Measurements from ENCODE around the gene AVPR2.

Gene AVPR2

GRCh38 chrX:153886915-153887314, 17.6 kb upstream of the AVPR2 start:
- no peak for DNase-seq

GRCh38 chrX:153887385-153887784, 17.1 kb upstream of the AVPR2 start:
- no peak for DNase-seq

GRCh38 chrX:153888344-153888743, 16.1 kb upstream of the AVPR2 start:
- no peak for DNase-seq

GRCh38 chrX:153889123-153889522, 15.3 kb upstream of the AVPR2 start:
- no peak for DNase-seq

GRCh38 chrX:153897899-153898298, 6.6 kb upstream of the AVPR2 start:
- no peak for DNase-seq

- peak; percentile 51 for DNase-seq
These were observed 3.4 kb upstream of the AVPR2 start for GRCh38 chrX:153900831-153901752.

GRCh38 chrX:153901753-153902140, 2.7 kb upstream of the AVPR2 start:
- DNase-seq: no peak

GRCh38 chrX:153902385-153902784, 2.1 kb upstream of the AVPR2 start:
- DNase-seq: no peak

GRCh38 chrX:153903238-153903980, 1.1 kb upstream of the AVPR2 start:
- DNase-seq: no peak

GRCh38 chrX:153905481-153906095, 1.1 kb downstream of the AVPR2 start:
- no peak for DNase-seq

- no peak for DNase-seq
These were observed 1.8 kb downstream of the AVPR2 start for GRCh38 chrX:153906126-153906917.

- no peak for DNase-seq
These were observed 3.0 kb downstream of the AVPR2 start for GRCh38 chrX:153907456-153907855.

GRCh38 chrX:153908219-153908860, 3.9 kb downstream of the AVPR2 start:
- no peak for DNase-seq

- no peak for DNase-seq
These were observed 4.8 kb downstream of the AVPR2 start for GRCh38 chrX:153909024-153909979.

- no peak for DNase-seq
These were observed 5.5 kb downstream of the AVPR2 start for GRCh38 chrX:153909980-153910360.

GRCh38 chrX:153910446-153910845, 6.0 kb downstream of the AVPR2 start:
- no peak for DNase-seq

- no peak for DNase-seq
These were observed 7.3 kb downstream of the AVPR2 start for GRCh38 chrX:153911798-153912197.

- no peak for DNase-seq
These were observed 8.7 kb downstream of the AVPR2 start for GRCh38 chrX:153913211-153913610.

GRCh38 chrX:153913701-153914100, 9.2 kb downstream of the AVPR2 start:
- no peak for DNase-seq

- DNase-seq: no peak
These were observed 13.4 kb downstream of the AVPR2 start for GRCh38 chrX:153917869-153918268.

- DNase-seq: no peak
These were observed 14.8 kb downstream of the AVPR2 start for GRCh38 chrX:153919281-153919680.

All from activated CD4-positive, alpha-beta T cell treated with anti-CD3 and anti-CD28 coated beads, Interleukin-2, amount 50 U/mL, for 1 hour (primary cell).